Loucy (cell line): ENCODE data around the gene RSRC1.

Experiments
- CTCF ChIP-seq: fragments of 200-600 bp; sonication (generic); conservative IDR thresholded peaks from 2 replicates; pipeline ENCODE4 v1.5.1; 2014; ENCODE audit warnings: mild to moderate bottlenecking, antibody characterized with exemption, low read length
- EZH2phosphoT487 ChIP-seq: fragments of 200-600 bp; IDR thresholded peaks from 2 replicates; pipeline ENCODE4 v1.6.1; 2018; ENCODE audit warnings: antibody characterized with exemption, mild to moderate bottlenecking, moderate library complexity, borderline replicate concordance

GRCh38 chr3:158098309-158098639, 11.6 kb upstream of the RSRC1 start:
- TF ChIP-seq CTCF: no peak
- no peak for TF ChIP-seq EZH2phosphoT487
